ENCODE data around the gene LLGL2.

- no peak for TF ChIP-seq EZH2 (IDR thresholded peaks at IDR 0.05; ENCODE audit: borderline replicate concordance, low read depth, low read length, poor library complexity, severe bottlenecking)
- TF ChIP-seq CTCF (conservative IDR thresholded peaks at IDR 0.05; ENCODE audit: low read depth, low read length): no peak
Observed at GRCh38 chr17:75595920-75596313, 70.4 kb downstream of the LLGL2 start.

Data from A673 (cell line).